OCI-M2 (cell line): Measurements from ENCODE around the gene RELN.
A peak's percentile ranks its signal among the peaks of the same experiment; 100 is the strongest.
"Not testable (repeated sequence)": the region's sequence is repeated elsewhere in the genome, so short reads cannot be mapped to it uniquely, and the experiment has no call there.

Experiments
- DNase-seq: peaks from one replicate; lab custom pipeline; 2025; ENCODE audit not compliant: unreplicated experiment; lab: John Stamatoyannopoulos, UW

RELN gene

GRCh38 chr7:103854611-103855010, 134.8 kb downstream of the RELN start:
- DNase-seq: no peak

GRCh38 chr7:103851357-103851756, 138.1 kb downstream of the RELN start:
- DNase-seq: no peak

- peak; percentile 23 for DNase-seq
Observed at GRCh38 chr7:103843689-103844480, 145.6 kb downstream of the RELN start.

GRCh38 chr7:103833401-103833800, 156.1 kb downstream of the RELN start:
- no peak for DNase-seq

- no peak for DNase-seq
Observed at GRCh38 chr7:103832438-103832837, 157.0 kb downstream of the RELN start.

GRCh38 chr7:103824251-103824650, 165.2 kb downstream of the RELN start:
- no peak for DNase-seq

- no peak for DNase-seq
Observed at GRCh38 chr7:103823084-103823483, 166.4 kb downstream of the RELN start.

- DNase-seq: no peak
Observed at GRCh38 chr7:103821092-103821491, 168.4 kb downstream of the RELN start.

GRCh38 chr7:103815972-103816371, 173.5 kb downstream of the RELN start:
- DNase-seq: not testable (repeated sequence)

GRCh38 chr7:103813970-103814369, 175.5 kb downstream of the RELN start:
- no peak for DNase-seq

- no peak for DNase-seq
Observed at GRCh38 chr7:103811997-103812396, 177.5 kb downstream of the RELN start.

- DNase-seq: no peak
Observed at GRCh38 chr7:103811290-103811689, 178.2 kb downstream of the RELN start.

- DNase-seq: peak; percentile 34
Observed at GRCh38 chr7:103810112-103810744, 179.2 kb downstream of the RELN start.

GRCh38 chr7:103809229-103809994, 180.0 kb downstream of the RELN start:
- DNase-seq: no peak

- DNase-seq: no peak
Observed at GRCh38 chr7:103805346-103805745, 184.1 kb downstream of the RELN start.

GRCh38 chr7:103803631-103804030, 185.8 kb downstream of the RELN start:
- DNase-seq: no peak

GRCh38 chr7:103799298-103799697, 190.2 kb downstream of the RELN start:
- DNase-seq: no peak

- DNase-seq: no peak
Observed at GRCh38 chr7:103797647-103798307, 191.7 kb downstream of the RELN start.

- no peak for DNase-seq
Observed at GRCh38 chr7:103796327-103796962, 193.0 kb downstream of the RELN start.

- DNase-seq: no peak
Observed at GRCh38 chr7:103795787-103796186, 193.7 kb downstream of the RELN start.

- no peak for DNase-seq
Observed at GRCh38 chr7:103795107-103795506, 194.4 kb downstream of the RELN start.
